ENCODE measurements around the gene PGPEP1.
"Not testable (repeated sequence)": the region's sequence is repeated elsewhere in the genome, so short reads cannot be mapped to it uniquely, and the experiment has no call there.

The PGPEP1 gene

DNA sequence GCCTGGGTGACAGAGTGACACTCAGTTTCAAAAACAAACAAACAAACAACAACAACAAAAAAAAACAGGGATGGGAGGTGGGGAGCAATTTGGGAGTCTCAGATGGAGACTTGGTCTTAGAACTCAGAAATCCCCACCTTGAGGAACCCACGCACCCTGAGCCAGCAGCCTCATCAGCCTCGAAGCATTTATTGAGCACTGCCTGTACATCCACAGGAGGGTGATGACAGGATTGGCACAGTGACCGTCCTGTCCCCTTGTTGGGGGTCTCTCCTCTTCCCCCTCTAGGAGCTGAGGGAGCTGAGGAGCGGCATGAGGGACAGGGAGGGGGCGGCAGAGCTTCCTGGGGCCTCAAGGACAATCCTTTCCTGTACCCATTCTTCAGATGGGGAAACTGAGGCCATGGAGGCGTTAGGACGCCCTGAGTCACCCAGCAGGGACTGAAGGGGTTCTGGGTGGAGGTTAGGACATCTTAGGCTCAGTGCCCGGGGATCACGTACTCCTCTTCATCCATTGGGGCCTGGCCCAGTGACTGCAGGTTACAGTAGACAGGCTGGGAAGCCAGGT is 51.2 kb downstream of the PGPEP1 start:
- DNase-seq = no peak

DNA sequence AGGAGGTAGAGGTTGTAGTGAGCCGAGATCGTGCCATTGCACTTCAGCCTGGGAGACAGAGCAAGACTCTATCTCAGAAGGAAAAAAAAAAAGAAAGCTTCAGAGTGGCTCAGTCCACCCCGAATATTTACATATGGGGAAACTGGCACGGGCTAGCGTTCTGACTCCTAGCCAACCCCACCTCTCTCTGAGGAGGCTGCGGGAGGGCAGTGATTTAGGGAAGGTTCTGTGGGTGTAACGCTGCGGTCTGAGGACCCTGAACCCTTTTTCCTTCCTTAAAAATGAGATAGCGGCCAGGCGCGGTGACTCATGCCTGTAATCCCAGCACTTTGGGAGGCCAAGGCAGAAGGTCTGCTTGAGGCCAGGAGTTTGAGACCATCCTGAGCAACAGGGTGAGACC is 52.0 kb downstream of the PGPEP1 start:
- peak; percentile 95 to 96 for DNase-seq

DNA sequence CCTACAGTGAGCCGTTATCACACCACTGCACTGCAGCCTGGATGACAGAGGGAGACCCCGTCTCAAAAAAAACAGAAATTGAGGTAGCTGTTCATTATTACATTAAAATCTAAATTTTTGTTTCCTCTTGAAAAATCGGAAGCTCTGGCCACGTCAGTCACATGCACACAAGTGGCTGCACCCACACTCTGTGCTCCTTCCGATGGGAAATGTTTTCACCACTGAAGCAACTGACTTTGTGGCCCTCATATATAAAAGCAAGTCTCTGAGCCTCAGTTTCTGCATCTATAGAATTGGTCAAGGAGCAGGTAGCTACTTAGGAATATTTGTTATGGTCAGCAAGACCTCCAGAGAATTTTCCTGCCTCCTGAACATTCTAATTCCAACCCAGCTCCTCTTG is 52.5 kb downstream of the PGPEP1 start:
- peak; percentile 83 to 89 for DNase-seq

DNA sequence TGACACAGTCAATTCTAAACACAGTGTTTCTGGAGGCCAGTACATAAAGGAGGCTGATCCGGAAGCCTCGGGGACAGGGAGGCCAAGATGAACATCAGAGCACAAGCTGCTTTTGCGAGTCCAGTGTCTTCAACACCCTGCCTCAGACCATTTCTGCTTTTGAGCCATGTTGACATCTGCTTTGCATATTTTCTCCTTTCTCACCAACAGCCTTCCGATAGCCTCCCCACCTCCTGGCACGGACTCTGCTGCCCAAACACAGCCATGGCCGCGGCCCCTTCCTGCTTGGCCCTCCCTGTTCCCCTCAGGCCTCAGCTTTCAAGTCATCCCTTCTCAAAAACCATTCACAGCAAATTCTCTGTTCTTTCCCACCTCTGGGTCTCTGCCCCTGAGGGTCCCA is 53.4 kb downstream of the PGPEP1 start:
- DNase-seq = peak; percentile 85 to 89

DNA sequence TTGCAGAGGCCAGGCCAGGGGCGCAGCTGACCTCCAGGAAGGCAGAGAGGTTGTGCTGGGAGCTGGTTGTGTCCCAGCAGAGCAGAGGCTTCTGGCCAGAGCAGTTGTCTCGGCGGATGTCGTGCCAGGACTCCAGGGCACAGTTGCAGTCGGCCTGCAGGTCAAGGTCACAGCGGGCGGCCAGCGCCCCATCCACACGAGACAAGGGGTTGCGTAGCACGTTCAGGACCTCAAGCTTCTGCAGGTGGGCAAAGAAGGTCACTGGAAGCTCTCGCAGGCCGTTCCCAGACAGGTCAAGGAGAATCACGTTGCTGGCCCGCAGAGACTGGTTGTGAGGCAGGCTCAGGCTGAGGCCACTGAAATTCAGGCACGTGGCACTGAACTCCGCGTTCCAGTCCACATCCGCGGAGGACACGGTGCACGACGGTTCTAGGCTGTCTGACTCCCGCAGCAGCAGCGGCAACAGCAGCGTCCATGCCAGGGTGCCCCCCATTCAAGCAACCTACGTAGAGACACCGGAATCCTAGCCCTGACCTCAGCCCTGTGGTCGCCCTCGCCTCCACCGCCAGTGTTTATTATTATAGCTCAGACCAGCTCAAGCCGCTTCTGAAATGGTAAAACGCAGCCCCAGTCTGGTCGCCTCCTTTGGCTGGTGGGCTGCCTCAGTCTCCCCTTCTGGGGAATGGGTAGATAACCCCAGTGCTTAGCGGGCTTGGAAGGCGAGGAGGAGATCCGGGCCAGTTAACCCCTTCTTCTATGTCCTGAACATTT is 56.3 kb downstream of the PGPEP1 start:
- DNase-seq = no peak

DNA sequence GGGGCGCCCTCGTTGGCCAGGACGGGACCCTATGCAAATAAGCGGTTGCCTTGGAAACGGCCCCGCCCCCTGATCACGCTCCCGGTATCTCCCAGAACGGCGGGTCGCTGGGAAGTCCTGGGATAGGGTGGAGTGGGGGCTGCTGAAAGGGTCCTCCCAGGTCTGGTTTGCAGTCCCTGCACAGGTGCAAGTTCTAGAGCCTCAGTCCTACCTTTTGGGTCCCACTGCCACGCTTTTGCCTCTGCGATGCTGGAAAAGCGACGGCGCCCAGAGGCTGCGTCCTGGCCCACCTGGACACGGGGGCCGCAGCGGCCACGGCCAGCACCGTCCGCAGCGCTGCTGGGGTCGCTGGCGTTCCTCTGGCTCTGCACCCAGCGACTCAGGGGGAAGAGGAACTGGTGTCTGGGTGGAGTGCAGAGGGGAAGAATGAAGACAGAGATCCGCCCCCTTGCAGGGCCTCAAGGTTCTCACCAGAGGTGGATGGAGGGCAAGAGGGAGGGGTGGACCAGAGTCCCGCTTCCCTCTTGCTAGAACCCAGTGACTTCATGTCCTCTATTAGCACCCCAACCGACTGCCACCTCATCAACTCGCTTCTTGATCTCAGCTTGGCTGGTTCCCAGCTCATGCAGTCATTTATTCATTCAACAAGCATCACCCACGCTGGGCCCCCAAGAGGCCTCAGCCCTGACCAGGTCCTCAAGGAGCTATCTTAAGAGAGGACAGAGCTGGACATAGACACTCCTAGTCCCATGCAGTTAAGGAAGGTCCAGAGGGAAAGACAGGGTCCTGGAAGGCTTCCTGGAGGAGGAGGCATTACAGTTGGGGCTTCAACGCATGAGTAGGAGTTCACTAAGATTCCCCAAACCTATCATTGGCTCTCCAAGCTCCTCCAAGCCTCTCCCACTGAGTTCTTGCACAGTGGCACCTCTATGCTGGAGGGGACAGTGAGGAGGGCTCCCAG is 57.1 kb downstream of the PGPEP1 start, which contains the start of gene LRRC25:
TSS of gene LRRC25 (minus strand) at position 381 of the 961 bp plus-strand sequence. CDS start 659 bp downstream, outside the sequence.
- peak; percentile 83 to 93 for DNase-seq

DNA sequence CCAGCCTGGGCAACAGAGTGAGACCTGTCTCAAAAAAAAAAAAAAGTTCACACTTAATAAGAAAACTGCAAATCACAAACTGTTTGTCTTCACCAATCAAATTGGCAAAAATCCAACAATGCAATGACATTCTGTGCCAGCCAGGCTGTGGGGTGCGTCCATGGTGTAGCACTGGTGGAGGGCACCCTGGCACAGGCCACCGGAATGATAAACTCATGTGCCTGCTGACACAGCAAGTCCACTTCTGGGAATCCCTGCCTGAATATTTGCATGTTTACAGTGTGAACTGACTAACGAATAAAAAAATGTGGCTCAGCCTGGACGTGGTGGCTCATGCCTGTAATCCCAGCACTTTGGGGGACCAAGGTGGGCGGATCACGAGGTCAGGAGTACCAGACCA is 58.6 kb downstream of the PGPEP1 start:
- peak in 1 of 2 donors; percentile 11 for DNase-seq

DNA sequence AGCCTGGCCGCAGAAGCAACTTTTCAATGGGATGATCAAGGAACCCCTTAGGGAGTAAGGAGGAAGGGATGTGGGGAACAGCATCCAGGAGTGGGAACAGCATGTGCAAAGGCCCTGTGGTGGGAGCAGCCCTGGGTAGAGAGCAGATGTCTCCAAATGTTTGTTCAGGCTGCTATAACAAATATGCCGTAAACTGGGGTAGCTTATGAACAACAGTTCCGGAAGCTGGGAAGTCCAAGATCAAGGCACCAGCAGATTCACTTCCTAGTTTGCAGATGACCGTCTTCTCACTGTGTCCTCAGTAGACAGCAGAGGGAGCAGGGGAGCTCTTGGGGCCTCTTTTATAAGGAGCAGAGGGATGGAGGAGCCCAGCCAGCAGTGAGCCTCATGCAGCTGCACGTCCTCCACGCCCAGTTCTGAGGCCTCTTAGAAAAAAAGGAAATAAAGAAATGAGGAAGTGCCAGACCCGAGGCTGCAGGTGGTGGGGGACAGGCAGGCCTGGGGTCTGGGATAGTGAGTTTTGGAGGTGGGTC is 61.2 kb downstream of the PGPEP1 start:
- DNase-seq = peak; percentile 95 to 96

DNA sequence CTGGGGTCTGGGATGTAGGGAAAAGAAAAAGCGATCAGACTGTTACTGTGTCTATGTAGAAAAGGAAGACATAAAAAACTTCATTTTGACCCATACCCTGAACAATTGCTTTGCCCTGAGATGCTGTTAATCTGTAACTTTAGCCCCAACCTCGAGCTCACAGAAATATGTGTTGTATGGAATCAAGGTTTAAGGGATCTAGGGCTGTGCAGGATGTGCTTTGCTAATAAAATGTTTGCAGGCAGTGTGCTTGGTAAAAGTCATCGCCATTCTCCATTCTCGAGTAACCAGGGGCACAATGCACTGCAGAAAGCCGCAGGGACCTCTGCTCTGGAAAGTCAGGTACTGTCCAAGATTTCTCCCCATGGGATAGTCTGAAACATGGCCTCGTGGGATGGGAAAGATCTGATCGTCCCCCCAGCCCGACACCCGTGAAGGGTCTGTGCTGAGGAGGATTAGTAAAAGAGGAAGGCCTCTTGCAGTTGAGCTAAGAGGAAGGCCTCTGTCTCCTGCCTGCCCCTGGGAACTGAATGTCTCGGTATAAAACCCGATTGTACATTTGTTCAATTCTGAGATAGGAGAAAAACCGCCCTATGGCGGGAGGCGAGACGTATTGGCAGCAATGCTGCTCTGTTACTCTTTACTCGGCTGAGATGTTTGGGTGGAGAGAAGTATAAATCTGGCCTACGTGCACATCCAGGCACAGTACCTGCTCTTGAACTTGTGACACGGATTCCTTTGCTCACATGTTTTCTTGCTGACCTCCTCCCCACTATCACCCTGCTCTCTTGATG is 62.3 kb downstream of the PGPEP1 start:
- DNase-seq = not testable (repeated sequence)

DNA sequence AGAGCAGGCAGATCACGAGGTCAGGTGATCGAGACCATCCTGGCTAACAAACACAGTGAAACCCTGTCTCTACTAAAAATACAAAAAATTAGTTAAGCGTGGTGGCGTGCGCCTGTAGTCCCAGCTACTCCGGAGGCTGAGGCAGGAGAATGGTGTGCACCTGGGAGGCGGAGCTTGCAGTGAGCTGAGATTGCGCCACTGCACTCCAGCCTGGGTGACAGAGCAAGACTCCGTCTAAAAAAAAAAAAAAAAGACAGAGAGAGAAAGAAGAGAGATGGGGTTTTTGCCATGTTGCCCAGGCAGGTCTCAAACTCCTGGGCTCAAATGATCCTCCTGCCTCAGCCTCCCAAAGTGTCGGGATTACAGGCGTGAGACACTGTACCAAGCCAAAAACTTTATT is 65.4 kb downstream of the PGPEP1 start:
- DNase-seq = not testable (repeated sequence)

DNA sequence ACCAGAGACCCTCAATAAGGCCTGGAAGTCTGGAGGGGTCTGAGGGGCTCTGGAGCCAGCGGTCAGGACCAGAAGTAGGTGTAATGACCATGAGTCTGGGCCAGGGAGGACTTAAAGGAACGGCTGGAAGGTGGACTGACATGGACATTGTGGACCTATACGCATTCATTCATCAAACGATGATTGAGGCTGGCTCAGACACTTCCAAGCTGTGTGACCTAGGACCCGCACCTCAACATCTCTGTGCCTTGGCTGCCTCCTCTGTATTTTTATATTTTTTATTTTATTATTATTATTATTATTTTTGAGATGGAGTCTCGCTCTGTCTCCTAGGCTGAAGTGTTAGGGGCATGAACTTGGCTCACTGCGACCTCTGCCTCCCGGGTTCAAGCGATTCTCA is 66.4 kb downstream of the PGPEP1 start:
- no peak for DNase-seq

DNA sequence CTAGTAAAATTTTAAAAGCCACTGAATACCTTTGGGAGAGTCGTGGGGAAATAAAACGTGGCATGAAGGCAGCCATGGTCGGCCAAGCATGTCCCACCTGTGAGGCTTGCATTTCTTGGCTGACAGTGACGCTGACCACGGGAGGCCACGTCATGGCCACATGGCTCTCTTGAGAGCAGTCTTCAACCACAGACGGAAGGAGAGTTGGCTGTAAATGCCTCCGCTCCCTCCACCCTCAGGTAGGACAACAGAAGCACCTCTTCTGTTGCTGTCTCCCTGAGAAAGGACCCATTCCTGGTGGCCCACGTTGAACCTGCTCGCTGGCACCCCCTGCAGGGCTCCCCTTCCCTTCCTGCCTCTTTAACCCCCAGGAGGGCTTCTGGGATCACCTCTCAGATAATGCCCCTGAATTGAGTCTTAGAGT is 67.7 kb downstream of the PGPEP1 start:
- DNase-seq = peak; percentile 47 to 51

DNA sequence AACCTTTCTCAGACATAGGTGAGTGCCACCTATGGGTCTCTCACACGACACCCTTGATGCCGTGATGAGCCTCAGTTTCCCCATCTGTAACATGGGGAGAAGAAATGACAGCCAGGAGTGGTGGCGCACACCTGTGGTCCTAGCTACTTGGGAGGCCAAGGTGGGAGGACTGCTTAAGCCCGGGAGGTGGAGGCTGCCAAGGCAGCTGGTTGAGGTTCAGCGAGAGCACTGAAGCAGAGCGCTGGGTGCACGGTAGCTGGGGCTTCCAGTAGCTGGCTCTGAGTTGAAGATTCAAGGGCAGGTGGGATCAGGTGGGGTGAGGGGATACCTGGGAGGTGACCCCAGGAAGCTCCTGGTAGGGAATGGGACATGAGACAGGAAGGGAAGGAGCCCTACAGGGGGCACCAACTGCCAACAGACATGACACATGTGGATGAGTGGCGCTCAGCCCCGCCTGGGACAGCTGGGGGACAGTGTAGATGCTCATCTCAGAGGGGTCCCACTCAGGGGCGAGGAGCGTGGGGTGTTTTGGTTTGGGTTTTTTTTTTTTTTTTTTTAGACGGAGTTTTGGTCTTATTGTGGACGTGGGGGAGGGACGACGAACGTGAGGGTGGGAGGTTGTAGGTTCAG is 72.3 kb downstream of the PGPEP1 start:
- DNase-seq = no peak

DNA sequence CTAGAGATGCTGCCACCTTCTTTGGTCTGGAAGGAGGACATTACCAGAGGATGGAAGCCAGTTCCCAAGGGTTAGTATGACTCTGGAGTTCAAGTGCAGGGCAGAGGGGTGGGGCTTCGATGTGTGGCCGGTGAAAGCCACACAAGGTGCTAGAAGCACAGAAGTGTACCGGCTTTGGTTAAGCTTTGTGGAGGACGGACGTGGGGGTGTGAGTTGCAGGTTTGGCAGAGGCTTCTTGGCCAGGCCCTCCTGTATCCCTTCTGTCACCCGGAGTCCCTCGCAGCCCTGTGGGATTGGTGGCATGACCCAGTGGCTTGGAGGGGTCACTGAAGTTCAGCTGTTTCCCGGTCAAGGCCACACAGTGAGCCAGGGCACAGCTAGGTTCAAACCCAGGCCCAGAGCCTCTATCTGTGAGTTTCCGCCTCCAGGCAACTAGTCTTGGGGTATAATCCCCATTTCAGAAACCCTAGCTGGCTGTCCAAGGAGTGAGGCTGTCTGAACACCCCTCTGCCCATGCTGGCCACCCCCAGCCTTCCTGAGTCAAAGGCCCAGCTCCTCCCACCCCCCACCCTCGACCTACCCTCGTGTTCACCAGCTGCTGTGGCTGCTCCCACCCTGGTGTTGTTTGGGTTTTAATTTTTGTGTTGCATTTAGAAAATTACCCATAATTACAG is 74.2 kb downstream of the PGPEP1 start:
- DNase-seq = peak in 1 of 2 donors; percentile 50

DNA sequence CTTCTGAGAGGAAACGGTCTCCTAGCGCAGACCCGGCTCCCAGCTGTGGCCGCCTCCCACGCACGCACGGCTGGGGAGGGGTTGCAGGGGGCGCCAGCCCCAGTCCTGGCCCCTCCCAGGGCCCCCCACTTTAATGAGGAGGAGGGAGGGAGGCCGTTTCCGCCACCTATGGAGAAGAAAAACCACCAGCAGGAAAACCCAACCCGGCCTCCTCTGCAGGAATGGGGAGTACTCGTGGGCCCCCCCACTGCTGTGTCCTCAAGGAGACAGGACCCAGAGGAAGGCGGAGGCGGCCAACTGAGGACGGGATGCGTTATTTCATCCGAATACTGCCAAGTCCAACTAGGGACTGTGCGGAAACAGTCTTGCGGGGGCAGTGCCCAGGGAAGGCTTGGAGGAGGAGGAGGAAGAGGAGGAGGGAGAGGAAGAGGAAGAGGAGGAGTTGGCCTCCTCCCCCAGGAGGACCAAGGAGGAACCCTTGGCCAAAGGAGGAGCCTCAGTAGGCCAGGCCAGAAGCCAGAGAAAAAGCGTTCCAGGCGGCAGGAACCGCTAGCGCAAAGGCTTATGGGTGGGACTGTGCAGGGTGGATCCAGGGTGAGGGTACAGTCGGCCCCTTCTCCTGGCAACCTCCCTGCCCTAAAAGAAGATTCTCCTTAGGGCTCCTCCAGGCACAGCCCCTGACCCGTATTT is 74.9 kb downstream of the PGPEP1 start:
- DNase-seq = peak; percentile 86 to 94

DNA sequence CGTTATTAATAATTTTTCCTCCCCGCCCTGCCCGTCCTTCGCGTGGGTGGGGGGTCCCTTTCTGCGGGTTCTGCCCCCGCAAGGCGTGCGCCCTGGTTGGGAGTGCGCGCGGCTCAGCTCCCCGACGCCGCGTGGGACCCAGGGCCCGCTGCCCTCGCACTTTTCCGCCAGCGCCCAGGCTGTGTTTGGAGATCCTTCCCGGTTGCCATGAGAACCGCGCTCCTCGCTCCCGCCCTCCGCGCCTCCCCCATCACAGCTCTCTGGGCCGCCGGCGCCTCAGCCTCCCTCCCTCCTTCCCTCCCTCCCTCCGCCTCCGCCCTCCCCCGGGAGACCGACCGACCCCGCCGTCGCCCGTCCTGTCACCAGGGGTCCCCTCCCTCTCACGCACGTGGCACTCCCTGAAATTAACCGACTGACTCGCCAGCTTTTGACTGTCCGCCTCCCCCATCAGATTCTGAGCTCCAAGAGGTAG is 76.4 kb downstream of the PGPEP1 start:
- DNase-seq = peak; percentile 76 to 81

DNA sequence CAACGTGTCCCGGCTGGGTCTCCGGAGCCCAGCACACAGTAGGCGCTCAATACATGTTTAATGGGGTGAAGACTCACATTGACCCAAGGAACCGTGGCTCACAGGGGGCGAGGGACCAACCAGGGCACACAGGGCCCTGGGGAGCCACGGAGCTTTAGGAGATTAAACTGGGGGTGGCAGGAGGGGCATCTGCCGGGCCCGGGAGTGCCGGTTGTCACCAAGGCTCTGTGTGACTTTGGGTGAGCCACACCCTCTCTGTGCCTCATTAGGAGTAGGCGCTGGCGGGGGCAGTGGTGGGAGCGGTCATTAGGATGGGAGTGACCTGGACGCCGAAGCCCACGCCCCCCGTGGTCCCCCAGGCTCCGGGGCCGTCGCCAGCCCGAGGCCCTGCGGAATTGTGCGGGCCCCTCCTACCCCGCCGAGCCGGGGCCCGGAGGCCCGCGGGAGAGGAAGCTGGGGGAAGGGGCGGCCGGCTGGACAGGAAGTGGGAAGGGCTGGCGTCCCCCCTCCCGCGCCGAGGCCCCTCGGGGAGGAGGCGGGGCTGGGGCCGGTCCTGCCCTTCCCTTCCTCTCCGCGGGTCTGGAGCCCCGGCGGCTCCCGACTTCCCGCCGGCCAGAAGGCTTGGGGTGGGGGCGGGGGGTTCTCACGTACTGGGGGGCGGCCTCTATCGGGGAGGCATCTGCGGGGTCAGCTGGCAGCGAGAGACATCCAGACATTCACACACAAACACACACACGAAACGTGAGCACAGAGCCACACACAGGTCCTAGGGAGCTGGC is 77.0 kb downstream of the PGPEP1 start:
- DNase-seq = peak; percentile 75 to 78

DNA sequence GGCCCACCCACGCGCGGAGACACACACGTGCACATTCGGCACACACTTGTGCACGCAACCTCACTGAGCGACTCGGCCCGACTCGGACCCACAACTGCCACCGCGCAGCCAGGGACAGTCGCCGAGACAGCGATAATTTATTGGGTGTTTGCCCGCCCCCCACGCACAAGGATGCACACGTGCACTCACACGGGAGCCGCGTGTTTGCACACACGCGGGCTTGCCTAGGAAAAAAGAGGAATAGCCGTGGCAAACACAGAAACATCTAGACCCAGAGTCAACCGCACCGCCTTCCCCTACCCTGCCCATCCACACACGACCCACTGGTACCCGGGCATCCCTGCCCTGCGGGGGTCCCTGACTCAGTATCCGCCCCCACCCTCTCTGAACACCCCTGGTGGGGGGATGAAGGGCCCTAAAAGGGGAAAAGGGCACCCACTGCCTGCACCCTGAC is 77.7 kb downstream of the PGPEP1 start:
- peak; percentile 61 to 71 for DNase-seq
